GM18519 (cell line): ENCODE measurements around the gene NXN.
"Not testable (repeated sequence)": the region's sequence is repeated elsewhere in the genome, so short reads cannot be mapped to it uniquely, and the experiment has no call there.

Source experiments
- ATAC-seq: cut with Tn5 transposase; IDR thresholded peaks from one replicate; pipeline ENCODE4 v1.9.1; 2021; ENCODE audit warnings: mild to moderate bottlenecking, moderate library complexity; ENCODE audit not compliant: unreplicated experiment, low FRiP score

The NXN gene

GRCh38 chr17:749359-749758, 230.2 kb downstream of the NXN start:
- ATAC-seq, result not testable (repeated sequence)
